Measurements from ENCODE around the gene WDFY3. TPM values are rescaled to one million over a fixed set of nuclear protein-coding genes. Genes with fewer than 3 reads are reported as not detected.

The WDFY3 gene
- polyA plus RNA-seq, 1 of the 3 experiments (the other 2 are of a cell fraction): 13.8 TPM

- peak overlapping the region in 1 of 2 experiments; percentile 44; a peak in 2 of 4 replicates for H3K4me3 ChIP-seq (ENCODE audit: low read depth in 2 of 2, low read length in 1 of 2)
- peaks cover 63% of the 10 kb centered on the region for H3K79me2 ChIP-seq (ENCODE audit: insufficient read depth)
- peaks cover 0 to 5% of the 10 kb centered on the region in 2 experiments for H3K36me3 ChIP-seq (replicated peaks in 1 of 2; ENCODE audit: control insufficient read depth in 1 of 2, insufficient read depth in 2 of 2, low read length in 1 of 2)
- CTCF ChIA-PET: no interaction called here
- H4K20me1 ChIP-seq (ENCODE audit: insufficient read depth): no peaks in the 10 kb centered on the region
- WGBS (ENCODE audit: low lambda C conversion rate): 34% methylated on average over 2 of the region's 2 CpGs
- H3F3A ChIP-seq (replicated peaks; ENCODE audit: insufficient read depth): peaks cover 16% of the 10 kb centered on the region
- H2AFZ ChIP-seq (ENCODE audit: low read depth): no peak overlapping the region
- H3K27ac ChIP-seq (ENCODE audit: low read depth in 2 of 2, low read length in 1 of 2): peak overlapping the region; percentile 44 to 89
- POLR2A ChIA-PET: no interaction called here
- no peaks in the 10 kb centered on the region for H3K9me3 ChIP-seq
- peaks cover 2 to 13% of the 10 kb centered on the region in 2 experiments; a peak in 3 of 4 replicates for H3K4me1 ChIP-seq (ENCODE audit: control insufficient read depth in 1 of 2, insufficient read depth in 2 of 2, low read depth in 1 of 2, low read length in 1 of 2)
- peak overlapping the region; percentile 63 for H3K4me2 ChIP-seq
- no peaks in the 10 kb centered on the region for H3K27me3 ChIP-seq (ENCODE audit: insufficient read depth)
- DNase-seq: peak; percentile 9
- no peaks in the 10 kb centered on the region for H3K9me2 ChIP-seq
- H3K9ac ChIP-seq: peak overlapping the region; percentile 45; the same call in 1 of the 2 replicates
- TF ChIP-seq REST (IDR thresholded peaks at IDR 0.05; ENCODE audit: low read depth, low read length) (no peak; the same call in 1 of the 2 replicates), TEAD4 (IDR thresholded peaks at IDR 0.05; ENCODE audit: borderline replicate concordance, insufficient read depth) (peak; percentile 86), IRF3 (IDR thresholded peaks at IDR 0.05; ENCODE audit: low read depth, low read length) (no peak), POLR2AphosphoS5 (IDR thresholded peaks at IDR 0.05; ENCODE audit: low read depth, low read length) (0 out of 2 replicates have a peak, but pooled peaks have one; percentile 27), CTCF (IDR thresholded peaks at IDR 0.05) (no peak), YY1 (IDR thresholded peaks at IDR 0.05; ENCODE audit: low read depth) (no peak), TCF12 (IDR thresholded peaks at IDR 0.05) (peak; percentile 81), USF2 (IDR thresholded peaks at IDR 0.05; ENCODE audit: borderline replicate concordance, low read depth, low read length) (no peak), RCOR1 (IDR thresholded peaks at IDR 0.05; ENCODE audit: low read length) (no peak), MXI1 (IDR thresholded peaks at IDR 0.05; ENCODE audit: low read depth, low read length) (no peak), NRF1 (IDR thresholded peaks at IDR 0.05; ENCODE audit: low read depth, low read length) (no peak), ZBTB33 (IDR thresholded peaks at IDR 0.05; ENCODE audit: borderline replicate concordance, low read depth) (no peak), EP300 (IDR thresholded peaks at IDR 0.05; ENCODE audit: borderline replicate concordance in 1 of 2, low read depth in 1 of 2, low read length in 1 of 2) (peak in 1 of 2 experiments; percentile 75; a peak in 1 of 4 replicates), PBX3 (IDR thresholded peaks at IDR 0.05) (peak; percentile 55), GABPA (IDR thresholded peaks at IDR 0.05; ENCODE audit: low read depth) (peak; percentile 8; the same call in 1 of the 2 replicates), FOXJ3 (CRISPR knock-in tag; IDR thresholded peaks at IDR 0.05) (no peak), ELF1 (IDR thresholded peaks at IDR 0.05) (peak; percentile 14; the same call in 1 of the 2 replicates), EZH2phosphoT487 (IDR thresholded peaks at IDR 0.05; ENCODE audit: borderline replicate concordance, low read depth) (no peak), MEF2A (IDR thresholded peaks at IDR 0.05; ENCODE audit: borderline replicate concordance, low read depth) (no peak), USF1 (IDR thresholded peaks at IDR 0.05; ENCODE audit: borderline replicate concordance, low read depth) (no peak)
Observed at GRCh38 chr4:84870398-84871163, 95.9 kb downstream of the WDFY3 start.

Data from SK-N-SH (cell line).